ENCODE data around the gene ITGB2. TPM values are rescaled to one million over a fixed set of nuclear protein-coding genes. Genes with fewer than 3 reads are reported as not detected.
A peak's percentile ranks its signal among the peaks of the same experiment; 100 is the strongest.

ITGB2 gene
- total RNA-seq, 4 donors from 2014 or later: 20.2 to 46.8 (median 21.0) TPM

GRCh38 chr21:44878053-44878982 is 42.4 kb downstream of the ITGB2 start:
- Histone ChIP-seq H3K36me3 (no peaks in the 10 kb centered on the region), H3K4me3 (no peak overlapping the region), H3K27ac (no peak overlapping the region), H3K4me1 (peaks cover 0 to 11% of the 10 kb centered on the region in 2 donors), H3K9me3 (no peaks in the 10 kb centered on the region), H3K27me3 (no peaks in the 10 kb centered on the region)
- DNase-seq: no peak
- TF ChIP-seq POLR2A (IDR thresholded peaks at IDR 0.05): no peak
- TF ChIP-seq, protein P1, sequence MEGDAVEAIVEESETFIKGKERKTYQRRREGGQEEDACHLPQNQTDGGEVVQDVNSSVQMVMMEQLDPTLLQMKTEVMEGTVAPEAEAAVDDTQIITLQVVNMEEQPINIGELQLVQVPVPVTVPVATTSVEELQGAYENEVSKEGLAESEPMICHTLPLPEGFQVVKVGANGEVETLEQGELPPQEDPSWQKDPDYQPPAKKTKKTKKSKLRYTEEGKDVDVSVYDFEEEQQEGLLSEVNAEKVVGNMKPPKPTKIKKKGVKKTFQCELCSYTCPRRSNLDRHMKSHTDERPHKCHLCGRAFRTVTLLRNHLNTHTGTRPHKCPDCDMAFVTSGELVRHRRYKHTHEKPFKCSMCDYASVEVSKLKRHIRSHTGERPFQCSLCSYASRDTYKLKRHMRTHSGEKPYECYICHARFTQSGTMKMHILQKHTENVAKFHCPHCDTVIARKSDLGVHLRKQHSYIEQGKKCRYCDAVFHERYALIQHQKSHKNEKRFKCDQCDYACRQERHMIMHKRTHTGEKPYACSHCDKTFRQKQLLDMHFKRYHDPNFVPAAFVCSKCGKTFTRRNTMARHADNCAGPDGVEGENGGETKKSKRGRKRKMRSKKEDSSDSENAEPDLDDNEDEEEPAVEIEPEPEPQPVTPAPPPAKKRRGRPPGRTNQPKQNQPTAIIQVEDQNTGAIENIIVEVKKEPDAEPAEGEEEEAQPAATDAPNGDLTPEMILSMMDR (IDR thresholded peaks at IDR 0.05): no peak
- intact Hi-C loops (cut with DNase I; ENCODE audit: low total_unique reads): no loop called here

GRCh38 chr21:44876849-44877575 is 43.7 kb downstream of the ITGB2 start:
- Histone ChIP-seq H3K9me3 (no peaks in the 10 kb centered on the region), H3K4me1 (peaks cover 0 to 11% of the 10 kb centered on the region in 2 donors), H3K27ac (no peak overlapping the region), H3K4me3 (no peak overlapping the region), H3K27me3 (no peaks in the 10 kb centered on the region), H3K36me3 (no peaks in the 10 kb centered on the region)
- no peak for DNase-seq
- intact Hi-C loops (cut with DNase I; ENCODE audit: low total_unique reads): no loop called here
- TF ChIP-seq, protein P1 (IDR thresholded peaks at IDR 0.05): no peak
- no peak for TF ChIP-seq POLR2A (IDR thresholded peaks at IDR 0.05)

DNA sequence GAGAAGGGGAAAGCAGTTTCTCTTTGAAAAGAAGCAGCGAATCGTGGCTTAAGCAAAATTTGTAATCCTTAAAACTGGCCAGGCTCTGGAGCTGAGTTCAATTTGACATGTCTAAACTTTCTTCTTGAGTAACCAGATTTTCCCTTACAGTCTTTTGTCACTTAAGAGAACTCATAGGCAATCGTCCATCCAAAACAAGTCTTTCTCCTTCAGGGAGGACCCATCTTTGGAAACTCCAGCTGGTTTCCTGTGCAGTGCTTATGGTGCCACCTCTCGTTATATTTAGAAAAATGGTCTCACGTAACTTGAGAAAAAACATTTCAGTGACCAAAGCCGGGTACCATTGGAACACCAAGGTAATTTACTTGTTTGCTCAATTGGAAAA is 45.4 kb downstream of the ITGB2 start:
- intact Hi-C loops (cut with DNase I; ENCODE audit: low total_unique reads): no loop called here
- no peaks in the 10 kb centered on the region for H3K27me3 ChIP-seq
- H3K9me3 ChIP-seq: no peaks in the 10 kb centered on the region
- peak overlapping the region; percentile 87 to 89 for H3K27ac ChIP-seq
- DNase-seq: no peak
- H3K36me3 ChIP-seq: no peaks in the 10 kb centered on the region
- peaks cover 15 to 25% of the 10 kb centered on the region in 2 donors for H3K4me1 ChIP-seq
- peak overlapping the region; percentile 66 to 90 for H3K4me3 ChIP-seq
- no peak for TF ChIP-seq POLR2A (IDR thresholded peaks at IDR 0.05)
- TF ChIP-seq, protein P1 (IDR thresholded peaks at IDR 0.05): peak in 2 of 4 experiments; percentile 20 to 29

DNA sequence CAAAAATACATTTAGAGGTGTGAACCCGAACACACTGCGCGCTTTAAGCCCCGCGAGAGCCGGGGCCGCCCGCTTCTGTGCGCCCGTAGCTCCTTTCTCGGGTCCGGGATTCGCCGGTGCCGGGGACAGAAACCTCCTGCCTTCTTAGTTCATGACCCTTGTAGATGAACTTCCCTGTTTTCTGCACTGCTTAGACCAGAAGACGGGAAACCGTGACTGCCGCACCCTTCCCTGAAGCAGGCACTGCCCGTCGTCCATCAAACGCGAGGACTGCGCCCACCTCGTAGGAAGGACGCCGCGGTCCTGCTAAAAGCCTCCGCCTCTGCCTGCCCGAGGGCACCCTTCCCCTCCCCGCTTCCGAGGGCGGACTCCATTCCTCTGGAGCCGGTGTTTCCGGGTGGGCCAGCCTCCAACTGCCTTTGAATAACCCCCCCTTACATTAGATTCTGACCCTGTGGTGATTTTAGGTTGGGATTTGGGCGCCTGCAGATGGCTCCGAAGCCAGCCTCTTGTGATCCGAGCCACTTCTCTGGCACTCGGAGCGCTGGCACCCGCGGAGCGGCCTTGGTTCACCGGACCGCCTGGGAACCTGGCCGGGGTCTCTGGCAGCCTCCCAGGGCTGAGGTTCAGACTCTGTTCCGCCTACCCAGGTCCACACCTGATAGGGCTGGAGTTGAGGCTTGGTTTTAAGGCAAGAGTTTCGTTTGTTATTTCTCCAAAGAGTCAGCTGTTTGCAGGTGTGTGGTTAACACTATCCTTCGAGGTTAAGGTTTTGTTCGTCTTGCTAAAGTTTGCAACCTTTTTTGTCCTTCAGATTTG is 46.0 kb downstream of the ITGB2 start:
- Histone ChIP-seq H3K27me3 (no peaks in the 10 kb centered on the region), H3K36me3 (no peaks in the 10 kb centered on the region), H3K9me3 (no peaks in the 10 kb centered on the region), H3K4me3 (peak overlapping the region; percentile 66 to 90), H3K27ac (peak overlapping the region; percentile 87 to 89), H3K4me1 (peaks cover 15 to 28% of the 10 kb centered on the region in 2 donors)
- TF ChIP-seq POLR2A (IDR thresholded peaks at IDR 0.05): no peak
- TF ChIP-seq, protein P1 (IDR thresholded peaks at IDR 0.05): no peak
- intact Hi-C loops (cut with DNase I; ENCODE audit: low total_unique reads): loop anchor here (5.0 kb wide), 2 partner anchors 57 to 72 kb away; partner anchors contain the start of genes SUMO3 and UBE2G2
- peak; percentile 63 to 78 for DNase-seq
